GM18907 (cell line): ENCODE results near the gene CDR2L.
A peak's percentile ranks its signal among the peaks of the same experiment; 100 is the strongest.
"Not testable (repeated sequence)": the region's sequence is repeated elsewhere in the genome, so short reads cannot be mapped to it uniquely, and the experiment has no call there.

ENCODE experiments used
- ATAC-seq: cut with Tn5 transposase; IDR thresholded peaks from one replicate; pipeline ENCODE4 v1.9.1; 2021; ENCODE audit warnings: mild to moderate bottlenecking, moderate library complexity; ENCODE audit not compliant: unreplicated experiment

The CDR2L gene

GRCh38 chr17:75006653-75007052 lies 19.2 kb downstream of the CDR2L start:
- ATAC-seq, result no peak

GRCh38 chr17:75008373-75008772 lies 20.9 kb downstream of the CDR2L start:
- ATAC-seq, result no peak

GRCh38 chr17:75009139-75009724 lies 21.8 kb downstream of the CDR2L start:
- ATAC-seq, result no peak

- ATAC-seq, result no peak
These were observed 23.4 kb downstream of the CDR2L start for GRCh38 chr17:75010683-75011400.

GRCh38 chr17:75011401-75012095 lies 24.1 kb downstream of the CDR2L start:
- ATAC-seq, result no peak

GRCh38 chr17:75012096-75012345 lies 24.6 kb downstream of the CDR2L start:
- ATAC-seq, result no peak

- peak; percentile 87 for ATAC-seq
These were observed 25.1 kb downstream of the CDR2L start, which contains the start of gene MRPL58 for GRCh38 chr17:75012346-75013091. TSS of gene MRPL58 (plus strand) at chr17:75012670. CDS start at chr17:75012687, 17 bp downstream.

- ATAC-seq, result no peak
These were observed 25.7 kb downstream of the CDR2L start for GRCh38 chr17:75013092-75013559.

- no peak for ATAC-seq
These were observed 31.7 kb downstream of the CDR2L start for GRCh38 chr17:75019146-75019545.

- ATAC-seq, result no peak
These were observed 32.3 kb downstream of the CDR2L start for GRCh38 chr17:75019710-75020109.

GRCh38 chr17:75020331-75021110 lies 33.1 kb downstream of the CDR2L start:
- ATAC-seq, result no peak

- ATAC-seq, result no peak
These were observed 37.4 kb downstream of the CDR2L start for GRCh38 chr17:75024686-75025397.

GRCh38 chr17:75025398-75025734 lies 37.9 kb downstream of the CDR2L start:
- not testable (repeated sequence) for ATAC-seq

- not testable (repeated sequence) for ATAC-seq
These were observed 39.2 kb downstream of the CDR2L start for GRCh38 chr17:75026650-75027049.

GRCh38 chr17:75030161-75030560 lies 42.7 kb downstream of the CDR2L start:
- ATAC-seq, result no peak

GRCh38 chr17:75031972-75032719 lies 44.7 kb downstream of the CDR2L start:
- no peak for ATAC-seq

GRCh38 chr17:75032720-75033280 lies 45.4 kb downstream of the CDR2L start:
- ATAC-seq, result no peak

GRCh38 chr17:75033346-75034235 lies 46.2 kb downstream of the CDR2L start:
- peak; percentile 64 for ATAC-seq
